Kidney (tissue), 14 donors: Measurements from ENCODE around the gene YIPF1. TPM values are rescaled to one million over a fixed set of nuclear protein-coding genes. Genes with fewer than 3 reads are reported as not detected.
"Not testable (repeated sequence)": the region's sequence is repeated elsewhere in the genome, so short reads cannot be mapped to it uniquely, and the experiment has no call there.

Experiments
- DNase-seq, 5 donors: peaks; one replicate each; pipeline ENCODE4 v3.0.0-alpha.2; 2013 to 2020
- FAIRE-seq: peaks from 2 replicates; lab custom pipeline; 2012; peaks lifted over from hg19 to GRCh38; lab: Jason Lieb, UNC
- H3K27ac ChIP-seq, 2 donors: one replicate each; pipeline ENCODE4 v1.7.0; 2013; ENCODE audit warnings: low read depth in 2 of 2, low read length in 2 of 2, inconsistent platforms in 1 of 2
- H3K27me3 ChIP-seq: one replicate; pipeline ENCODE4 v1.7.1; 2013; ENCODE audit warnings: low read length, inconsistent platforms; ENCODE audit not compliant: control insufficient read depth, insufficient read depth
- H3K36me3 ChIP-seq, 3 donors: one replicate each; pipeline versions ENCODE4 v1.7.0 to v1.7.1; 2013; ENCODE audit warnings: low read length in 3 of 3, control low read depth in 1 of 3, inconsistent platforms in 1 of 3; ENCODE audit not compliant: insufficient read depth in 3 of 3, control insufficient read depth in 2 of 3
- H3K4me1 ChIP-seq, 3 donors: one replicate each; pipeline versions ENCODE4 v1.7.0 to v1.7.1; 2013; ENCODE audit warnings: low read length in 3 of 3, inconsistent platforms in 1 of 3, low read depth in 1 of 3; ENCODE audit not compliant: control insufficient read depth in 2 of 3, insufficient read depth in 2 of 3
- H3K4me3 ChIP-seq, 3 donors: one replicate each; pipeline versions ENCODE4 v1.7.0 to v1.8.1; 2013; ENCODE audit warnings: low read length in 3 of 3, control low read depth in 1 of 3, inconsistent platforms in 1 of 3
- H3K9ac ChIP-seq, 3 donors: one replicate each; pipeline versions ENCODE4 v1.7.0 to v1.7.1; 2013; ENCODE audit warnings: low read length in 3 of 3, control low read depth in 1 of 3, inconsistent platforms in 1 of 3
- H3K9me3 ChIP-seq, 3 donors: one replicate each; pipeline versions ENCODE4 v1.7.0 to v1.7.1; 2013; ENCODE audit warnings: low read length in 3 of 3, control low read depth in 1 of 3, inconsistent platforms in 1 of 3; ENCODE audit not compliant: control insufficient read depth in 2 of 3, insufficient read depth in 1 of 3
- intact Hi-C: fragments of 100-400 bp; cut with DNase I; formaldehyde crosslinking; loops from one replicate; pipeline ENCODE4 v1.11.1; 2022
- polyA plus RNA-seq: library from polyadenylated mRNA; stranded (reverse); fragments of 350-450 nt; fragmentation: Illumina TruSeq; extraction: RNeasy Lipid Tissue Mini Kit (QIAGEN cat#74804); gene quantifications from one replicate; pipeline ENCODE4 v1.2.3, GENCODE V29; 2014; ENCODE audit warnings: low read depth, low replicate concordance; ENCODE audit not compliant: insufficient read depth
- total RNA-seq: library from RNA; stranded (reverse); fragmentation: NEBNext Ultra II Directional; extraction: Animal tissue kit (Norgen Biotek cat#: 25700); gene quantifications from one replicate; pipeline ENCODE4 v1.2.1, GENCODE V29; 2021
- TF ChIP-seq, protein P1 (sequence below): IDR thresholded peaks from 3 replicates; pipeline ENCODE4 v1.5.1; 2012; ENCODE audit warnings: mild to moderate bottlenecking, moderate library complexity, borderline replicate concordance; ENCODE audit not compliant: insufficient read depth; ENCODE audit errors: extremely low read depth
- donor health status: control.
- donor health status: control.
- donor health status: control.
- donor health status: control.
- donor health status: control.
- donor health status: DM: yes; HTN: yes; CAD: no.
- donor health status: Normal renal cell carcinoma (clear cell type).

YIPF1 gene
- total and polyA plus RNA-seq, 2 donors from 2014 or later = 33.3 to 49.4 TPM

DNA sequence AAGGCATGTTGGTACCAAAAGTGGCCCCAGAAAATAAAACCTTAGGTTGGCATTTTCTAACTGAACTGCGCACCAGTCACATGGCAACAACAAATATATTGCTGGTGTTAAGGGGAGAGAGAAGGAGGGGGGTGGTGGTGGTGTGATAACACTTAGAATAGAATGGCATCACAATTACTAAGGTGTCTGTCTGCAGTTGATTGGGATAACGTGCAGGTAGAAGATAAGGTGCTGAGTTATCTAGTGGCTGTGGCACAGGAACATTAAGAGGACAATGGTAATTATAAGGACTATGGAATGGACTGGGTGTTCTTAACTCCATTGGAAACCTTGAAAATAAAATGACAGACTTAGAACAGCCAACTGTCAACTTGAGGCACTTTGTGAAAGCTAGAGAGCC, 1.4 kb upstream of the YIPF1 start:
- H3K9me3 ChIP-seq = no peaks in the 10 kb centered on the region
- intact Hi-C loops = loop anchor here (10.0 kb wide), 1 partner anchor 54 kb away; the partner anchor contains the start of genes IFT25 and LRRC42
- H3K27me3 ChIP-seq = no peaks in the 10 kb centered on the region
- peaks cover 3 to 11% (median 6%) of the 10 kb centered on the region in 3 donors for H3K4me1 ChIP-seq
- H3K9ac ChIP-seq = no peak overlapping the region
- TF ChIP-seq, protein P1, sequence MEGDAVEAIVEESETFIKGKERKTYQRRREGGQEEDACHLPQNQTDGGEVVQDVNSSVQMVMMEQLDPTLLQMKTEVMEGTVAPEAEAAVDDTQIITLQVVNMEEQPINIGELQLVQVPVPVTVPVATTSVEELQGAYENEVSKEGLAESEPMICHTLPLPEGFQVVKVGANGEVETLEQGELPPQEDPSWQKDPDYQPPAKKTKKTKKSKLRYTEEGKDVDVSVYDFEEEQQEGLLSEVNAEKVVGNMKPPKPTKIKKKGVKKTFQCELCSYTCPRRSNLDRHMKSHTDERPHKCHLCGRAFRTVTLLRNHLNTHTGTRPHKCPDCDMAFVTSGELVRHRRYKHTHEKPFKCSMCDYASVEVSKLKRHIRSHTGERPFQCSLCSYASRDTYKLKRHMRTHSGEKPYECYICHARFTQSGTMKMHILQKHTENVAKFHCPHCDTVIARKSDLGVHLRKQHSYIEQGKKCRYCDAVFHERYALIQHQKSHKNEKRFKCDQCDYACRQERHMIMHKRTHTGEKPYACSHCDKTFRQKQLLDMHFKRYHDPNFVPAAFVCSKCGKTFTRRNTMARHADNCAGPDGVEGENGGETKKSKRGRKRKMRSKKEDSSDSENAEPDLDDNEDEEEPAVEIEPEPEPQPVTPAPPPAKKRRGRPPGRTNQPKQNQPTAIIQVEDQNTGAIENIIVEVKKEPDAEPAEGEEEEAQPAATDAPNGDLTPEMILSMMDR = no peak
- no peak overlapping the region for H3K27ac ChIP-seq
- no peak for DNase-seq
- no peak for FAIRE-seq
- H3K4me3 ChIP-seq = no peak overlapping the region
- peaks cover 0 to 2% (median 0%) of the 10 kb centered on the region in 3 donors for H3K36me3 ChIP-seq

DNA sequence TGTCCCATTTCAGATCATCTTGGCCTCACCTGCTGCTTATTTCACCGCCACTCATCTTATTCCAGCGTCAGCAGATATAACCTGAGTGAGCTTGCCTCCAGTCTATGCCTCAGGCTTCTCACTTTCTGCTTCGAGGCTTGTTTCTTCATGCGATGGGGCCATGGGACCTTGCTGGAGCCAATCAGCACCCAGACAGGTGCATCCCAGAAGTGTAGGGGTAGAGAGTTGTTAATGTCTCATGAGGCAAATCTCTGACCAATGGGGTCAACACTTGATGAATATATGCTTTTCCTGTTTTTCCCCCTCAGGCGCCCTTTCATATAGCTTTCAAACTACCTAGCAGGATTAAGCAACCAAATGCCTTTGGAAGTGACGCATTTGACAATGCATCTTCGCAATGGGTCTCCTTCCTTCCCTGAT, 935 bp upstream of the YIPF1 start:
- intact Hi-C loops = loop anchor here (10.0 kb wide), 1 partner anchor 54 kb away; the partner anchor contains the start of genes IFT25 and LRRC42
- TF ChIP-seq, protein P1 = no peak
- FAIRE-seq = no peak

DNA sequence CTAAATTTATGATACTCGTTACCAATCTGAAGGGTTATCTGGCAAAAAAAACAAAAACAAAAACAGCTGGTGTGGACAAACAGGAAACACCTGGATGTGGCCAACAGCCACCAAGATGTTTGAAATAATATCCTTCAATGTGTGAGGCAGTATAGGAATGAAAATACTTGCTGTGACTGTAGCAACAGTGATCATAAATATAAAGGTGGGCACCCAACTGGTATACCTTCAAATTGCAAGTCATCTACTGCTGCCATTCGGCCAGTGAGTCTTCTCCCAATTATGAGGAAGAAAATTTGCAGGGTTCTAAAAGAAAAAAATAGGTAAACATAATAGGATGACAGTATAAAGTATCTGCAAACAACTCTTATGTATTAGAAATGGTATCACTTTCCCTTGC, 916 bp downstream of the YIPF1 start:
- Histone ChIP-seq H3K4me1 (peaks cover 3 to 11% (median 6%) of the 10 kb centered on the region in 3 donors), H3K9me3 (no peaks in the 10 kb centered on the region), H3K9ac (peak overlapping the region in 1 of 3 donors; percentile 88), H3K4me3 (peak overlapping the region in 2 of 3 donors; percentile 89 to 96), H3K27me3 (no peaks in the 10 kb centered on the region), H3K36me3 (peaks cover 0 to 5% (median 2%) of the 10 kb centered on the region in 3 donors), H3K27ac (no peak overlapping the region)
- FAIRE-seq = no peak
- intact Hi-C loops = no loop called here
- DNase-seq = no peak
- TF ChIP-seq, protein P1 = no peak

More for the DNA sequence above, 935 bp upstream of the YIPF1 start:
- DNase-seq = no peak
- Histone ChIP-seq H3K9ac (peak overlapping the region in 2 of 3 donors; percentile 53 to 74), H3K27ac (peak overlapping the region; percentile 2 to 14), H3K4me3 (peak overlapping the region in 2 of 3 donors; percentile 89 to 96), H3K27me3 (no peaks in the 10 kb centered on the region), H3K4me1 (peaks cover 3 to 11% (median 6%) of the 10 kb centered on the region in 3 donors), H3K36me3 (peaks cover 0 to 2% (median 0%) of the 10 kb centered on the region in 3 donors), H3K9me3 (no peaks in the 10 kb centered on the region)

DNA sequence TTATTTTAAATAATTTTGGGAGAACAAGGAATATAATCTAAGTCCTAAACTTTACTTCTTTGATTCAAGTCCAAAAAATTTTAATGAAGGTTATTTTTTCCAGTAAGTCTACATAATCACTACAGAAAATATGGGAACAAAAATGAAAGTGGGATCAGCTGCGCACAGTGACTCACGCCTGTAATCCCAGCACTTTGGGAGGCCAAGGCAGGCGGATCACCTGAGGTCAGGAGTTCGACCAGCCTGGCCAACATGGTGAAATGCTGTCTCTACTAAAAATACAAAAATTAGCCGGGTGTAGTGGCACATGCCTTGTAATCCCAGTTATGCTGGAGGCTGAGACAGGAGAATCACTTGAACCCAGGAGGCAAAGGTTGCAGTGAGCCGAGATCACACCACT, 6.0 kb downstream of the YIPF1 start:
- FAIRE-seq, DNase-seq, H3K9ac ChIP-seq, H3K27me3 ChIP-seq, H3K4me1 ChIP-seq, H3K4me3 ChIP-seq, intact Hi-C loops, H3K9me3 ChIP-seq, H3K27ac ChIP-seq: not testable (repeated sequence)
- H3K36me3 ChIP-seq = peaks cover 0 to 11% (median 6%) of the 10 kb centered on the region in 3 donors

DNA sequence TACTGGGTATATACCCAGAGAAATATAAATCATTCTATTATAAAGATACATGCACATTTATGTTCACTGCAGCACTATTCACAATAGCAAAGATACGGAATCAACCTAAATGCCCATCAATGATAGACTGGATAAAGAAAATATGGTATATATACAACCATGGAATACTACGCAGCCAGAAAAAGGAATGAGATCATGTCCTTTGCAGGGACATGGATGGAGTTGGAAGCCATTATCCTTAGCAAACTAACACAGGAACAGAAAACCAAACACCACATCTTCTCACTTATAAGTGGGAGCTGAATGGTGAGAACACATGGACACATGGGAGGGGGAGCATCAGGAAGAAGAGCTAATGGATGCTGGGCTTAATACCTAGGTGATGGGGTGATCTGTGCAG, 7.7 kb downstream of the YIPF1 start:
- intact Hi-C loops, H3K4me3 ChIP-seq, H3K4me1 ChIP-seq, H3K27ac ChIP-seq, DNase-seq, H3K9me3 ChIP-seq, FAIRE-seq, H3K27me3 ChIP-seq, H3K9ac ChIP-seq: not testable (repeated sequence)
- peaks cover 4 to 19% (median 13%) of the 10 kb centered on the region in 3 donors for H3K36me3 ChIP-seq
